Left cardiac atrium (tissue), 4 donors: ENCODE data around the gene ADD2. TPM values are rescaled to one million over a fixed set of nuclear protein-coding genes. Genes with fewer than 3 reads are reported as not detected.
"Not testable (repeated sequence)": the region's sequence is repeated elsewhere in the genome, so short reads cannot be mapped to it uniquely, and the experiment has no call there.

Source experiments
- ATAC-seq, 2 donors: fragments of 200-7000 bp; cut with Tn5 transposase; one replicate each; pipeline ENCODE4 v1.9.1; 2020; ENCODE audit warnings: mild to moderate bottlenecking in 2 of 2, moderate library complexity in 2 of 2
- DNase-seq: peaks from one replicate; pipeline ENCODE4 v3.0.0-alpha.2; 2020
- intact Hi-C, 2 donors: fragments of 100-400 bp; cut with DNase I; formaldehyde crosslinking; loops; one replicate each; pipeline versions ENCODE4 v1.14.1 to v1.15.1; 2022 to 2023
- long read RNA-seq: library from polyadenylated mRNA; unstranded; transcript quantifications from one replicate; pipeline ENCODE4 v2.0.0, GENCODE V29; 2021
- total RNA-seq, 2 donors: library from RNA; stranded (reverse); fragmentation: NEBNext Ultra II Directional; extraction: Animal tissue kit (Norgen Biotek cat#: 25700); gene quantifications; one replicate each; pipeline ENCODE4 v1.2.1, GENCODE V29; 2021
- donor health status: DM: no; HTN: yes; CAD: no.
- donor health status: DM: no; HTN: yes; CAD: no; lungs with severe emphysema.
- donor health status: DM: yes; HTN: yes; CAD: no.
- donor health status: Dilated cardiomyopathy.

ADD2 gene, protein sequence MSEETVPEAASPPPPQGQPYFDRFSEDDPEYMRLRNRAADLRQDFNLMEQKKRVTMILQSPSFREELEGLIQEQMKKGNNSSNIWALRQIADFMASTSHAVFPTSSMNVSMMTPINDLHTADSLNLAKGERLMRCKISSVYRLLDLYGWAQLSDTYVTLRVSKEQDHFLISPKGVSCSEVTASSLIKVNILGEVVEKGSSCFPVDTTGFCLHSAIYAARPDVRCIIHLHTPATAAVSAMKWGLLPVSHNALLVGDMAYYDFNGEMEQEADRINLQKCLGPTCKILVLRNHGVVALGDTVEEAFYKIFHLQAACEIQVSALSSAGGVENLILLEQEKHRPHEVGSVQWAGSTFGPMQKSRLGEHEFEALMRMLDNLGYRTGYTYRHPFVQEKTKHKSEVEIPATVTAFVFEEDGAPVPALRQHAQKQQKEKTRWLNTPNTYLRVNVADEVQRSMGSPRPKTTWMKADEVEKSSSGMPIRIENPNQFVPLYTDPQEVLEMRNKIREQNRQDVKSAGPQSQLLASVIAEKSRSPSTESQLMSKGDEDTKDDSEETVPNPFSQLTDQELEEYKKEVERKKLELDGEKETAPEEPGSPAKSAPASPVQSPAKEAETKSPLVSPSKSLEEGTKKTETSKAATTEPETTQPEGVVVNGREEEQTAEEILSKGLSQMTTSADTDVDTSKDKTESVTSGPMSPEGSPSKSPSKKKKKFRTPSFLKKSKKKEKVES
- total RNA-seq: 1 to 10 TPM; 2.2 to 2.8 TPM
- long read RNA-seq, partial matches to known transcripts: 1 of 2 reads
- long read RNA-seq, other reads (novel, unspliced or antisense): 1 of 2 reads

DNA sequence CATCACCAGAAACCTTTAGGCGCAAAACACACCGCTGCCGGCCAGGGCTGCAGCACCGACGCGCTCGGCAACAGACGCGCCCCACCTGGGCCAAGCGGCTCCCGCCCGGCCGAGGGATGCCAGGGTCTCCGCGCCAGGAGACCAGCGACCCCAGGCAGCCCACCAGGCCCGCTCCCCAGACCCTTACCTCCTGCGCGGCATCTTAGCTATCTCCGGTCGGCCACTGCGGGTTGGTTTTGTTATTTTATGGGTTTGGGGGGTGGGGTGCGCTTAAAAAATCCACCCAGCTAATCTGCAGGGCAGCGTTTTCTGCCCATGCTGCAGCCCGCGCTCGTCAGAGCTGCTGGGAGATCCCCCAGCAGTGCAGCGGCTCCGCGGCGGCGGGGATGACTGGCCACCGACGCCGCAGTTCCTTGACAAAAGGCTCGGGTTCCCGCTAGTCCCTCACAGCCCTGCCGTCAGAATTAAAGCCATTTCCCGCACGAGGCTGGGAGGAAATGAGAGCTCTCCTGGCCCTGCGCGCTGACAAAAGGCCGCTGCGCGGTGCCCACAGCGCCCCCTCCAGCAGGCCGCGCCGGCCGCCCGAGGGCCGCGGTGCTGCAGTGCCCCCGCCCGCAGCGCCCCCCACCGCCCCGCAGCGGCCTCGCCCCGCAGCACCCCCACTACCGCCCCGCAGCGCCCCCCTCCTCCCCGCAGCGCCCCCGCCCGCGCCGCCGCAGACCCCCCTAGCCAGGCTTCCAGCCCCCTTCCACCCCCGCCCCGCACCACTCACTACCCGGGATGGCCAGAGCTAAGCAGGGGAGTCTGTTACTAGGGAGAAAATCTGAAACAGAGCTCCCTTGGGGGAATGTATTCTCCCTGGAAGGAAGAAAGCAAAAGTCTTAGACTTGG lies at the start of gene ADD2:
TSS of gene ADD2 (minus strand) at position 502 of the 891 bp plus-strand sequence. CDS start 61,792 bp downstream, outside the sequence.
- intact Hi-C loops: no loop called here
- peak; percentile 66 to 78 for ATAC-seq
- peak; percentile 34 for DNase-seq

DNA sequence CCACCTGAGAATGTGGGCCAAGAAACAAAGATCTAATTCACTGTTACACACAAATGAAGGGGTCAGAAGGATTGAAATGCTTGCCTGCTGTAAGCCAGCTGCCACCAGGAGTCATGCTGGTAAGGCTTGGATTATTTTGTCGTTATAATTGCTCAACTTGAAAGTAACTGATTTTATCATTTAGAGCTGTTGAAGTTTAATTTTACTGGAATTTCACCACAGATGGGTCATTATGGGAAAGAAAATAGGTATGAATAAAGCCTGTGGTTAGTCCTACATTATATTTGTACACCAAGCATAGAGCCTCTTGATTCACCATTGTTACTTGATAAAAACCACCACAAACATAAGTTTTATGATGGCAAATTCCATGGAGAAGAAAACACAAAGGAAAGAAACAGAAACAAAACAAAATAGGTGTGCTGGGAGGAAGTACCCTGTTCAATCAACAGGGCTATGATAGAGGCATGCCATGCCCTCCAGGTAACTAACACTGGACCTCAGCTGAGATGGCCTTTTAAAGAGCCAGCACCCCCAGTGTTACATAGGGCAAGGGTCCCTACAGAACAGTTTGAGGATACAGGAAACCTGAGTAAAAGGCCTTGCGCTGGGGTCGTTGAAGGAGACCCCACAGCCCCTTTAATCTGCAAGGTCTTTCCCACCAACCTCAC lies 49.4 kb upstream of the ADD2 start:
- ATAC-seq: no peak
- intact Hi-C loops: no loop called here
- no peak for DNase-seq

DNA sequence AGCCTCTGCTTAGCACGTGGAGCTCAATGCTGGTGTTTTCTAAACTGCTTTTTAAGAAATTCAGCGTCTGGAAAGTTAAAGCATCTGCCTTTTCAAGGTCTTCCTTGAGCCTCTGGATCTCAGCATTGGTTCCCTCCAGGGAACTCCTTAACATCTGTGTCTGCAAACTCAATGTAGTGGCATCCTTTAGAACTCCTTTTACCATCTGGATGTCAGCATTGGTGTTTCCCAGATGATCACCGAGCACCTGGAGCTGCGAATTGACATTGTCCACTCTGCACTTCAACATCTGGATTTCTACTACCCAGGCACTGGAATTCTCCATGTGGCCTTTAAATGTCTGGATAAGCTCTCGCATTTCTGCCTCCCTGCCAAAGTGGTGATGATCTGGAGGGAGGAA lies 48.7 kb upstream of the ADD2 start:
- ATAC-seq (no peak), DNase-seq (no peak)
- intact Hi-C loops: no loop called here

DNA sequence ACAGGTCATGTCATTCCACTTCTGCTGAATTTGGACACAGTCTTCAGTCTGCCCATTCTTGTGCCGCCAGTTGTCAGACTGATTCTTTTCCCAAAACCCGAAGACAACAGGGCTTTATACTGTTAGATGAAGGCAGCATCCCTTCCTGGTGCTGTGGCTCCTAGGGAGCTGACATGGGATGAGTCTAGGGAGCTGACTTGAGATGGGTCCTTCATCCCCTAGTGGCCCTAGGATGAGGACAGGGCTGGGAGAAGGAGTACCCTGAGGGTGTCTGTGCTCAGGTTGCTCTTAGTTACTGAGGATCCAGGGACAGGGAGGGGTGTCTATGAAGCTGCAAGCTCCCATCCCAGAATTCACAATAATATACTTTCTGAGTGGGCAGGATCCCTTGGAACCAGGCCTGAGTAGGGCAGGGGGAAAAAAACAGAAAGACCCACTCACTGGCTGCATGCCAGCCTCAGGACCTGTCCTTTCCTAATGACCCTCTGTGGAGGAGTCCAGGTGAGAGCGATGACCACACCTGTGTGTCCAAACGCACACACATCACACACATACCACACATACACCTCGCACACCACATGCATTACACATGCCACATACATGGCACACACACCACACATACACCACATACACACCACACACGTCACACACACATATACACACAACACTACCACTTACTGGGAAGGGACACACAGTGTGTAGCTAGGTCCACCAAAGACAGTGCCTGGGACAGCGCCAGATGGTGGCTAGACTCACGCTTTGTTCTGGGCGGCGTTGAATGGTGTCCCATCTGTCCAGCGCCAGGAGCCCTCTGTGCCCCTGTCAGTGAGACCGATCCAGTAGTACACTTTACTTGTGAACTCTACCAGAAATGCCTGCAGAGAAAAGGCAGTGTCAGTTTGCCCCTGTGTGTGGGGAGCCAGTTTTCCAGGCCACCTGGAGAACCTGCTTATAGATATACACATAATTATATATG lies 41.3 kb upstream of the ADD2 start:
- DNase-seq (no peak), ATAC-seq (no peak)
- intact Hi-C loops: no loop called here

DNA sequence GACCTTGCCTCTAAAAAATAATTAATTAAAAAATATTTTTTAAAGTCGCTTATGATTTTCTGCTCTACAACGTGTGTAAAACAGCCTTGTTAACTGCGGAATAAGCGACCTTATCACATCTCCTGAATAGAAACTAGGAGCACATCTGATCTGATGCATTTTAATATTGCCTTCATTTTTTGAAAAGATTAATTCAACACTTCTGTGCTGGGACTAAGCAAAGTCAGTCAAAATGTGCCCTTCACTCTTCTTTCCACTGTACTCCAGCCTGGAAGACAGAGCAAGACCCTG lies 39.8 kb upstream of the ADD2 start:
- DNase-seq (no peak), ATAC-seq (no peak)
- intact Hi-C loops: no loop called here

DNA sequence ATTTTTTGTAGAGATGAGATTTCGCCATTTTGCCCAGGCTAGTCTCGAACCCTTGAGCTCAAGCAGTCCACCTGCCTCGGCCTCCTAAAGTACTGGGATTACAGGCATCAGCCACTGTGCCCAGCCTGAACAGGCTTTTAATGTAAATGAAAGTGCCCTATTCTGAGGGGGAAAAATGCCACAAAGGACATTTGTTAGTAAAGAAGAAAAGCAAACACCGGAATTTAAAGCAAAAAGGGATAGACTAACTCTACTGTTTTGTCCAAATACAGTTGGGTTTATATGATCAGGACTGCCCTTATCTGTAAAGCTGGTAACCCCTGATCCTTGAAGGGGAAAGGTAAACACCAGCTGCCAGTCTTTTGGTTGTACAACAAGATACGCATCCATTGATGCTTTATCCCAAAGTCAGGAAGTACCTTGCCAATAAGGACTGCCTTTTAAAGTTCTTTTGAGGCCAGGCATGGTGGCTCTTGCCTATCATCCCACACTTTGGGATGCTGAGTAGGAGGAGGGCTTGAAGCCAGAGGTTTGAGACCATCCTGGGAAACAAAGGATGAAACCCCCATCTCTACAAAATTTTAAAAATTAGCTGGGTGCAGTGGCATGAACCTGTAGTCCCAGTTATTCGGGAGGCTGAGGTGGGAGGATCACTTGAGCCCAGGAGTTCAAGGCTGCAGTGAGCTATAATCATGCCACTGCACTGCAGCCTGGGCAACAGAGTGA lies 39.3 kb upstream of the ADD2 start:
- DNase-seq (no peak), ATAC-seq (no peak)
- intact Hi-C loops: no loop called here

DNA sequence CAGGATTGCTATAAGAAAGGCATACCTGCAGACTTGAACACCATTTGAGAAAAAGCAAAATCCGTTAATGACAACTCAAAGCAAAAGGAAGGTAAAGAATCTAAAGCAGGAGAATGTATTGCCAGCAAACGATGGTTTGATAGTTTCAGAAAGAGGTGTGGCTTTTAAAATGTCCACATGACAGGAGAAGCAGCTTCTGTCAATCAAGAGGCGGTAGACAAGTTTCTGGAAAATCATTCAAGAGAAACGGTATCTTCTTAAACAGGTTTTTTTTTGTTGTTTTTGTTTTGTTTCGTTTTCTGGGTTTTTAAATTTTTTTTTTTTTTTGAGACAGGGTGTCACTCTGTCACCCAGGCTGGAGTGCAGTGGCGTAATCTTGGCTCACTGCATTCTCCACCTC lies 38.6 kb upstream of the ADD2 start:
- intact Hi-C loops: no loop called here
- ATAC-seq (no peak), DNase-seq (no peak)

DNA sequence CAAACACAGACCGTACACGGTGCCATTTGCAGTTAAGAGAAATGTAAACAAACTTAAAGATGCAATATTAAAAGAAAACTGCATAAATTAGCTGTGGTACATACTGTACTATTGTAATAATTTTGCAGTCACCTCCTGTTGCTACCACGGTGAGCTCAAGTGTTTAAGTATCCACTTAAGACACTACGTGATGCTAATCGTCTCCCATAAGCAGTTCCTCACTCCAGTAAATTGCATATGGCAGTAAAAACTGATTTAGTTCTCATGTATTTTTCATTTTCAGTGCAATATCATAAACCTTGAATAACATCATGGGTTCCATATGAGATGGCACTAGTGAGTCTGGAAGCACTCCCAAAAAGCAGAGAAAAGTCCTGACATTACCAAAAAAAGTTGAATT lies 38.0 kb upstream of the ADD2 start:
- intact Hi-C loops: no loop called here
- DNase-seq: no peak
- ATAC-seq: no peak

DNA sequence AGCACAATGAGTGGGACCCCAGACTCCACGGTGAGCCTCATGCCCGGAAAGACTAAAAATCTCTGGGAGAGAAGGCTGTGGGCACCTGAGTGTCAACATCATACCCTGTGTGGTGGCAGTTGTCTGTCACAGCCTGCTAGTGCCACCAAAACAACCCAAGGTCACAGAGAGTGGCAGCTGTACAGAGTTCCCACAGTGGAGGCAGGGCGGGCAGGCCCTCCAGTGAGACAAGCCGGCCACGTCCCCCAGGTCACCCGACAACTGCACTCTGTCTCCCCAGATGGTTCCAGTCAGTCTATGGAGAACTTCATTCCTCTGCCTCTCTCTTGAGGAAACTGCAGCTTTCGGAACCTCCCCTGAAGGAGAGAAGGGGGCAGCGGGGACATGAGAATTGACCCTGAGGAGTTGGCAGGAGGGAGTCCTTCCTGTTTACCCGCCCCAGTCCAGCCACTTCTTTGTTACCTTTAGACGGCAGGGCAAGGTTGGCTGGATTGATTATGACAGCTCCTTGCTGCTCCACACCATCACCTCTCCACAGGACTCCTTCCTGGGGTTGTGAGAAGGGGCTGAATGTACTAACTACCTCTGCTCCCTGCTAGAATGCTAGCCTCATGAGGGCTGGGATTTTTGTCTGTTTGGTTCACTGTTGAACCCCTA lies 33.7 kb upstream of the ADD2 start:
- ATAC-seq (no peak), DNase-seq (no peak)
- intact Hi-C loops: no loop called here

DNA sequence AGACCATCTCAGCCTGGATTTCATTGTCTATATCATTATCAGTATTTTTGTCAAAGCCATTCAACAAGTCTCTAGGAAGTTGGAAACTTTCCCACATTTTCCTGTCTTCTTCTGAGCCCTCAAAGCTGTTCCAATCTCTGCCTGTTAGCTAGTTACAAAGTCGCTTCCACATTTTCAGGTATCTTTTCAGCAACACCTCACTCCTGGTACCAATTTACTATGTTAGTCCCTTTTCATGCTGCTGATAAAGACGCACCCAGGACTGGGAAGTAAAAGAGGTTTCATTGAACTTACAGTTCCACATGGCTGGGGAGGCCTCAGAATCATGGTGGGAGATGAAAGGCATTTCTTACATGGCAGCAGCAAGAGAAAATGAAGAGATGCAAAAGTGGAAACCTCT lies 31.7 kb upstream of the ADD2 start:
- intact Hi-C loops: loop anchor here in 1 of 2 donors (10.0 kb wide), 1 partner anchor 75 kb away; no protein-coding TSS in a partner anchor
- ATAC-seq: no peak
- DNase-seq: no peak

DNA sequence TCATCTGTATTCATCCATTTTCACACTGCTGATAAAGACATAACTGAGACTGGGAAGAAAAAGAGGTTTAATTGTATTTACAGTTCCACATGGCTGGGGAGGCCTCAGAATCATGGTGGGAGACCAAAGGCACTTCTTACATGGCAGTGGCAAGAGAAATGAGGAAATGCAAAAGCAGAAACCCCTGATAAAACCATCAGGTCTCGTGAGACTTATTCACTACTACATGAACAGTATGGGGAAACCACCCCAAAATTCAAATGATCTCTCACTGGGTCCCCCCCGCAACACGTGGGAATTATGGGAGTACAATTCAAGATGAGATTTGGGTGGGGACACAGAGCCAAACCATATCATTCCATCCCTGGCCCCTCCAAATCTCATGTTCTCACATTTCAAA lies 30.0 kb upstream of the ADD2 start:
- not testable (repeated sequence) for ATAC-seq, DNase-seq
- intact Hi-C loops: loop anchor here in 1 of 2 donors (10.0 kb wide), 1 partner anchor 77 kb away; no protein-coding TSS in a partner anchor

DNA sequence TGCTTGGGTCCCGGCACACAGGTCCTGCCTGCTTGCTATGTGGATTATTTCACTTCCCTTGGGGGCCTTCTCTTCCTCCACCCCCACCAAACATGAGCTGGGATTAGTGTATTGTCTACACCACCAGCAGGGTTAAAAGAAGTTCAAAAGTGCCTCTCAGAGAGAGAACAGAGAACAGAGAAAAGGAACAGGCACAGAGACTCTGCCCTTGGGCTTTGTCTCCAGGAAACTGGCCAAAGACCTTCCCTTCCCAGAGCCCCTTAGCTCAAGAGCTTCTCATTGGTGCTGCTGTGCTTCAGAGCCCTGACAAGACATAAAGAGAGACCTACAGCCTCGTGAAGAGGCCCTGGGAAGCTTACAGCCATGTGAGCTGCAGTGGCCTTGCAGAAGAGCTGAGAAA lies 29.5 kb upstream of the ADD2 start:
- ATAC-seq (no peak), DNase-seq (no peak)
- intact Hi-C loops: loop anchor here in 1 of 2 donors (10.0 kb wide), 1 partner anchor 77 kb away; no protein-coding TSS in a partner anchor

DNA sequence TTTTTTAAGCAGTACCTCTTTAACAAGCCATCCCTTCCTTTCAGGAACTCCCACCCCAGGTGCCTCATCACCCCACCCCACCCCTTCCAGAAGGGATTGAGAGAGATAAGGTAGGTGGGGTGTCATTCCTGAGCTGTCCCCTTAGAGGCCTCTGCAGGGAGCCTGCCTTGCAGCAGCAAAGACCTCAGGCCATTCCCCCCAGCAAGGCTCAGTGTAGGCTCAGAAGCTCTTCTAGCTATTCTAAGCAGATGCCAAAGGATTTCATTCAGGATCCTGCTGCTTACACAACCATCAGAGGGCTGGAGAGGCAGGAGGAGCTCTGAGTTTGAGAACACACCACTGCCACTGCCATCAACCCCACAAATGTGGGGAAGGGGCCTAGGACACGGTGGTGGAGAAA lies 28.3 kb upstream of the ADD2 start:
- intact Hi-C loops: loop anchor here in 1 of 2 donors (10.0 kb wide), 1 partner anchor 79 kb away; no protein-coding TSS in a partner anchor
- DNase-seq (no peak), ATAC-seq (no peak)

DNA sequence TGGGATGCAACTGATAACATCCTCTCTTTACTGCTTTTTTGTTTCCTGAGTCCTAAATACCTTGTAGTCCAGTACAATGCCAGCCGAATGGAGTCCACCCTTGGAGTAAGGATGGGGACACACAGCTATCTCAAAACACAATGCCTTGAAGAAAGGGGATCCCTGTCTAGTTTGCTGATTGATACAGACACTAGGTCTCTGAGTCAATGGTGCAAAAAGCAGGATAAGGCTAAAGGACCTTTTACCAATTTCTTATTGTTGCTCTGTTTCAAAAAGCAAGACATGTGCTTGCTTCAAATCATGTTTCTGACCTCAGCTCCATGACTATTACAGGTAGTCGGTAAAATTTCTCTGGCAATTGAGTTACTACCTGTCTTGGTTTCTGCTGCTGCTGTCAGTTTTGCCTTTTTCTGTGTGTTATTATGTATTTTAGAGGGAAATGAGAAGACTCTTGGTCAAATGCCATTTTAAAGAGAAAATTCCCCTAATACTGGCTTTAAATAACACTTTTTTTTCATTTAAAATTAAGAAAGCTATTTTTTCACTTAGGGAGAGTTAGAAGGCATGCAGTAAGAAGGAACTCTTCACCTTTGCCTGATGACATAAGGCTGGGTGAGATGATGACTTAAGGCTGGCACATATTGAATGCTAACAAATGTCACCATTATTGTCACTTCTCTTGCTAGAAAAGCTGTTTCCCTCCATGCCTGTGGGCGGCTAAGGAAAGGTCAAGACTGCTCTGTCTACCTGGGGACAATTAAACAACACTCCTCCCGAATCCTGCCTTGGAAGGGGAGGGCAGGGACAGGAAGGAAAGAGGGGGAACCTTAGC lies 27.4 kb upstream of the ADD2 start:
- DNase-seq: no peak
- intact Hi-C loops: loop anchor here in 1 of 2 donors (10.0 kb wide), 1 partner anchor 79 kb away; no protein-coding TSS in a partner anchor

DNA sequence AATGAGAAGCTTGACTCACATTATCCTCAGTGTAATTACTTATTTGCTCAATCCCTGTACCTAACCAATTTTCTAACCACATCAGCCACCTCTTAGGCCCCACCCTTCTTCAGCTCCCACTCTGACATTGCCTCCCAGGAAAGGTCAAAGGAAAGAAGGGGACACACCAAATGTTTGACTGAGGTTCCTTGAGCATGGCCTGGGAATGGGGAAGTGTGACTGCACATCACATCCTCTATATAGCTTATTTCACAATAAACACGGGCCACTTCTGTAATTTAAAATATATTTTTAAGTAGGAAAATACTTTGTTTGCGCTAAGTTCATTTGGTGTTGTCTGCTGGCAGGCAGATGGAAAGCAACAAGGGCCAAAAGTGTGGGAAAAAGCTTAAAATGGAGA lies 25.4 kb upstream of the ADD2 start:
- DNase-seq (no peak), ATAC-seq (no peak)
- intact Hi-C loops: loop anchor here in 1 of 2 donors (10.0 kb wide), 1 partner anchor 81 kb away; no protein-coding TSS in a partner anchor

More for the DNA sequence above, 27.4 kb upstream of the ADD2 start:
- no peak for ATAC-seq
